Measurements from ENCODE around the gene DHX9.

Gene DHX9

DNA sequence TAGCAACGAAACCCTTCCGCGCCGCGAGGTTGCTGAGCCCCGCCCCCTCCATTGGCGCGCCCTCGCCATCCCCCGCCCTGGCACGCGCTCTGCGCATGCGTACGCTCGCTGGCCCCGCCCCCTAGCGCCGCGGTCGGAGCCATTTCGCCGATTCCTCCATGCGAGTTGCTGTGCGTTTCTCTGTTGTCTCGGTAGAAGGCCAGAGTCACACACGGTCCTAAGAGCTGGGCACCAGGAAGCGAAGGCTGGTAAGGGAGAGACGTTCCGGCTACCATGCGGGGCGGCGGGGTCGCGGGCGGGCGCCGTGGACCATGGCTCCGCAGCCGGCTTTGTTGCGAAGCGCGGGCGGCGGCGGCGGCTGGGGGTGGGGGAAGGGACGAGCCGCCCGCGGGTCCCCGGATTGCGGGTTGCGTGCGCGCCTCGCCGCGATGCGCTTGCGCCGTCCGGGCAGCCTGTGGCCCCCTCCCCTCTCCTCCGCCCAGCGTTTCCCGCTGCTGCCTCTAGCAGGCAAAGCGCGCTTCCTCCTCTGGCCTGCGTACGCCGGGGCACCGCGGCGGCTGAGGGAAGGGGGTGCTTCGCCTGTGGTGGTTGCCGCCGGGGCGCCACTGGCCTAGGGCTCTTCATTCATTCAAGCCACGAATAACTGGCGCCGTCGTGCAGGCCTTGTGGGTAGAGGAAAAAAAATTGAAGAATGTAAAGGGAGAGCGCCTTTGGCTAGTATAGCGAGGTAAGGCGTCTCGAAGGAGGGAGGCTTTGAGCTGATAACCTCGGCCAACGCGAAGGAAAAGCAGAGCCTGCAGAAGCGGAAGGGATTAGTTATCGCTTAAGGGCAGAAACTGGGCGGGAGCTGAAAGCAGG is at the start of gene DHX9:
Gene DHX9, plus strand, starts transcription at position 139 of the 858 bp plus-strand sequence. CDS start 3,220 bp downstream, outside the sequence.
- DNase-seq: peak; percentile 96

DNA sequence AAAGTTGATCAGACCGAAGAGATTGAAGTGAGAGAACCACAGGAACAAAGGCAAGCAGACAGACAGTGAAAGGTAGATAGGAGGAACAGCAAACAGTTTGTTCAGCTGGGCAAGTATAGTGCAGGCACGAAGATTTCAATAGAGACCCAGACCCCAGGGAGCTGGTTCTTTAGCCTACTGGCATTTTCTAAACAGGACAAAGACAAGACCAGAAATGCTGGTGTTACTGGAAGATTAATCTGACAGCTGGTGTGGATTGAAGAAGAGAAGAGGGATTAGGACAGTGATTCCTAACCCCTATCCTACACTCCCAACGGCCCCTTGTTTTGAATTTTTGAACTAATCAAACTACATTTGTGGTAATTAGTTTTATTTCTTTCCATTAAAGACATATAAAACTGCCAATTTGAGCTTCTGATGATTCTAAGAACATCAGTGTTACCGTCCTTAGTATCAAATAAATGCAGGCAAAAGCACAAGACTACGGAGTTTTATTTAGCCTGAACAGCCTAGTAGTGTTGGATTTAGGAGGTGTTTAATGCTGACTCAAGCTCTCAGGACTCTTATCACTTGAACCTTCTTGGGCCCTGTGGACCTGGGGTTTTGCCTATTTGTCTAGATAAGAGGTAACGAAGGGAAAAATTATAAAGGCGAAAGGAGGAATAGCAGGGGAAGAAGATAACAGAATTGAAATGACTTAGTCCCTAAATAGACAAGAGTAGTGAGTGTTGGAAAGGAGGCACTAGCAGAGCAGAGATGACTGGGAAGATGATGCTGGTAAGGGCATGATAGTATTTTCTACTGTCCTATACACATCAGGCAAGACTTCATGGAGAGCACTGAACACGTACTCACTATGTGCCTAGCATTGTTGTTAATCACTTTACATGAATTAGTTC is 47.6 kb upstream of the DHX9 start:
- DNase-seq: no peak

DNA sequence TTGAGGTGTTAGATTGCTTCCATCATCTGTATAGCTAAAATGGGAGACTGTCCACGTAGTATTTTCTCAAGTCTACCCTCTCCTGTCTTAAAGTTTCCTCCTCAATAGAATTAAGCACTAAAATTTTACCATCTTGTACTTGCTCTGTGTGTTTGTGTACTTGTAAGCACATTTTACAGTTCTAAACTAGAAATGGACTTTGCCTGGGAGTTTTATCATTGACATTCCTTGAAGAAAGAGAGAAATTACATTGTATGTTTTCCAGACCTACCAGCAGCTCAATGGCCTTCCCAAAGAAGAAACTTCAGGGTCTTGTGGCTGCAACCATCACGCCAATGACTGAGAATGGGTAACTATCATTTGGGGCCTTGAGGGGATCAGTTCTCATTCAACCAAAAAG is 45.1 kb upstream of the DHX9 start:
- no peak for DNase-seq

DNA sequence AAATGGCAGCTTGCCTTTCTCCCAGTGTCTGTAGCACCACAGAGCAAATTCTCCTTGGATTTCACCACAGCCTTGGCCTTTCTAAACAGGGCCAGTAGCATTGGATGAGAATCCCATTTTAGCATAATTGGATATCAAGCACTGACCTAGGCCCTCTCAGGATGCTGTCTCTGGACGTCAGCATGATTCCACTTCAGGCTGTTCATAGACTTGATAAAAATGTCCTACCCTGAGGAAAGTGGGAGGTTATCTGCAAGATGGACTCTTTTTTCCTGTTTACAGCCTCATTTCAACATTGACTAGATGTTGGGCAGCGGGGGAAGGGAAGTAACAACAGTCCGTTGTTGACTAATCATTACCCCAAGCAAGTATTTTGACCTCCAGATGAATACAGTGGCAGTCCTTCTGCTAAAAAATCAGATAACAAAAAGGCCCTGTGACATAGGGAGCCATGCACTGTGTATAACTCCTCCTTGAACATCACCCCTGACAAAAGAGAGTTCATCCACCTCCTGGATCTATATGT is 44.4 kb upstream of the DHX9 start:
- DNase-seq: no peak

DNA sequence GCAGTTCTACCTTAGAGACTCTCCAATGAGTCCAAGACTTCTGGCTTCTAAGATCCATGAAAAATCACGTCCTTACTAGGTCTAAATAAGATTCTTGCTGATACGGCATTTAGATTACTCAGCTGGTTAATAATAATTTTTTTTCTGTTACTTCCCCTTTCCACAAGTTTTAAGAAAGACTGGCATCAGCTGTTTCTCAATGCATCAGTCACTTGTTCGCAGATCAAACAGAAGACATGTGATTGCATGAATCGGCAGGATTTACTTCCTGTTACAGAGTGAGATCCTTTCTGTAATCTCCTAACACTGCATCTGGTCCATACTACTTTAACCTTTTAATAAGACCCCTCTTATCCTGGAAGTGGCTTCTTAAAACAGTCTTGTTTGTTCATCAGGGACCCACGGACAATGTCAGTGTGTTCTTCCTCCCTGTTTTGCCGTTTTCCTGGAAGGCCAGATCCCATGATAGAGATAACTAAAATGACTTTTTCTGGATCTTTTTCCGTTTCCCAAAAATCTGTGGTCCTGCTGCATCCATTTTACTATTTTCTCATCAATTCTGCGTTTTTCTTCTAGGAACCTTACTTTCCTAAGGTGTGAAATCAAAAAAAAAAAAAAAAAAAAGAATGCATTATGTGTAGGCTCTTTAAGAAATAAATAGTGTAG is 43.5 kb upstream of the DHX9 start:
- DNase-seq: peak; percentile 23

DNA sequence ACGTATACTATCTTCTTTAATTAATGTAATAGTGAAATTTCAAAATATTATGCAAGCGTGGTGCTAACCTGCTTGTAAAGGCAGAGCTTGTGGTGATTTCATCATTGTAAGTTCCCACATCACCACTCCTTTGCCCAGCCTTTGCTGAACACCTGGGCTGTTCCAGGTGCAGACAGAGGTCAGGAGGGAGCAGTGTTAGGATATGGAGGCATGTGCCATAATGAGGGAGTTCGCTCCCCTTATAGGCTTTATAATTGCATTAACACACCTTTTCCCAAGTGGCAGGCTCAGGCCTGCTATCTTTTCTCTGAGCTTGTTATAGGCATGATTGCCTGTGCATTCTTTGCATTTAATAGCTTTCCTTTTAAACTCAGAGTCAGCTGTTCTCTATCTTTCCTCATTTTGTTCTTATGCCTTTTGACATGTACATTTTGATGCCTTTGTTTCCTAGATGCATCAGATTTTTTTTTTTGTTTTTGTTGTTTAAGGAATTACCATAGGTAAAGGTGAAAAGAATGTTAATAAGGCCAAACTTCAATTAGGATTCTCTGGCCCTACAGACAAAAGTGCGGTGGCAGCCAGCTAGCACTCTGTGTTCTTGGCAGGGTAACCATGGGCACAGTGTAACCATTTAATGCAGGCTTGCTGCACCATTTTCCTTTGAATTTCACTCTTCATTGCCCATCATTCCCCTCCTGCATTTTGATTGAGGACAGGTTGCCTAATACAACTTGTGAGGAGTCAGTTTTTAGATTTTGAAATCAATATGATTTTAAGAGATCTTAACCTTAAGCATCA is 36.9 kb upstream of the DHX9 start:
- no peak for DNase-seq

DNA sequence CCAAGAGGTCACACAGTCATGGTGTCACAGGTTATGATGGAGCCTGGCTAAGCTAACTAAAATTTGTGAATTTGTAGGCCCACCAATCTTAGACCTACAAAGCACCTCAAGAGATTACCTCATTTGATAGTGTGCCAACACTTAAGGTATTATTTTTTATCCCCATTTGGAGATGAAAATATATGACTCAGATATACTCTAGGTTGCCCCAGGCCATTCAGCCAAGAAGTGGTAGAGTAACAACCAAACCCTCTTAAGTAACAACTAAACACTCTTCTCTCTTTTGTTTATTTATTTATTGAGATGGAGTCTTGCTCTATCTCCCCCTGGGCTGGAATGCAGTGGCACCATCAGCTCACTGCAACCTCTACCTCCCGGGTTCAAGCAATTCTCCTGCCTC is 35.3 kb upstream of the DHX9 start:
- no peak for DNase-seq

DNA sequence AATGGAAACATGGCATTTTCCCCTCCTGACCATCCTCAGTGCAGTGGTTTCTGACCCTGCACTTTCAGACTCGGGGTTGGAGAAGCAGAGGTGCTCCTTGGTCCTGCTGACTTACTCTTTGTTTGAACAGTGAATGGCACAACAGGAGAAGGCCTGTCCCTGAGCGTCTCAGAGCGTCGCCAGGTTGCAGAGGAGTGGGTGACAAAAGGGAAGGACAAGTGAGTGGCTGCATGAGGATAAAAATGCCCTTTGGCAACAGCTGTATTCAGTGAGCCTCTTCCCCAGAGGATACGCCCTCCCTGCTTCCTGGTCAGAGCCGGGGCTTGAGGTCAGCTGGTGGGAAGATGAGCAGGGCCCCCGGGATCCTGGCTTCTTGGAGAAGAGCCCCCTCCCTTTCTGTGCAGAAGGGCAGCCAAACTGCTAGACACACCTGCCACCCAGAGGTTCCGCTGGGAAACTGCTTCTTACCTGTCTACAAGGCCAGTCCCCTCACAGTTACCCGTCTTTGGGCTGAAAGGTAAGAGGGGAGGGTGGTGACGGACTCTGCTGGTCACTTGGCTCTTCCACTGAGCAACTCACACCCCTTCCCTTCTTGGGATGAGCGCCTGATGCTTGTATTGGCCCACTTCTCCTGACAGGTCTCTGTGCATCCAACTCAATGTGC is 33.0 kb upstream of the DHX9 start:
- no peak for DNase-seq

DNA sequence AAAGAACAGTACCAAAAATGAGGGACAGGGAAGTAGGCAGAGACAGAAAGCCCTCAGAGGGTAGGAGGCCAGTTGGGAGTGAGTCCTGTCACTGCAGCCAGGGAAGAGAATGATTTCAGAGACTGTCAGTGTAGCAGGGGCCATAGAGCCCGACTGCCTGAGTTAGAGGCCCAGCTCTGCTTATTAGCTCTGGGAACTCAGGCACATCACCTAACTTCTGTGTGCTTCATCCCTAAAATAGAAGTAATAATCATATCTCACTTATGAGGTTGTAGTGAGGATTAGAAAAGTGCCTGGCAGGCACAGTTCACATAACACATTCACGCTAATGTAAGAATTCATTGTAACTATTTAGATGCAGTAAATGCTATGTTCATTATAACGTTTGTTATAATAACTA is 31.2 kb upstream of the DHX9 start:
- DNase-seq: no peak

DNA sequence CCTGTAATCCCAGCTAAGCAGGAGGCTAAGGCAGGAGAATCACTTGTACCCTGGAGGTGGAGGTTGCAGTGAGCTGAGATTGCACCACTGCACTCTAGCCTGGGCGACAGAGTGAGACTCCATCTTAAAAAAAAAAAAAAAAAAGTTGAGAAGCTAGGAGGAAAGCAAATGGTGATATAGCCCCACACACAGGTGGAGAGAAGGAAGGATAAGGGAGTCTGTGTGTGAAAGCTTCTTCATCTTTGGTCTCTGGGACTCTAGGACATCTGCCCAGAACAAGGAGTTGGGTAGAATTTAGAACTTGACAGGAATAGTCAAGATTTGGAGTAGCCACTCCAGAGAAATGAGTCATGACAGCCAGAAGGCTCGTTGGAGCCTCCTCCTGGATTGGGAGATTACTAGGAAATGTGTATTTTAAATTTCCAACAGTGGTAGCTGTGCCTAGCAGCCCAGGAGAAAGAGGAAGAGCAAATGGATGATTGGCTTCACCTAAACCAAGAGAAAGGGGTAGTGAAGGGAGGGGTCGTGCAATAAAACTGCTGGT is 29.7 kb upstream of the DHX9 start:
- DNase-seq: no peak

DNA sequence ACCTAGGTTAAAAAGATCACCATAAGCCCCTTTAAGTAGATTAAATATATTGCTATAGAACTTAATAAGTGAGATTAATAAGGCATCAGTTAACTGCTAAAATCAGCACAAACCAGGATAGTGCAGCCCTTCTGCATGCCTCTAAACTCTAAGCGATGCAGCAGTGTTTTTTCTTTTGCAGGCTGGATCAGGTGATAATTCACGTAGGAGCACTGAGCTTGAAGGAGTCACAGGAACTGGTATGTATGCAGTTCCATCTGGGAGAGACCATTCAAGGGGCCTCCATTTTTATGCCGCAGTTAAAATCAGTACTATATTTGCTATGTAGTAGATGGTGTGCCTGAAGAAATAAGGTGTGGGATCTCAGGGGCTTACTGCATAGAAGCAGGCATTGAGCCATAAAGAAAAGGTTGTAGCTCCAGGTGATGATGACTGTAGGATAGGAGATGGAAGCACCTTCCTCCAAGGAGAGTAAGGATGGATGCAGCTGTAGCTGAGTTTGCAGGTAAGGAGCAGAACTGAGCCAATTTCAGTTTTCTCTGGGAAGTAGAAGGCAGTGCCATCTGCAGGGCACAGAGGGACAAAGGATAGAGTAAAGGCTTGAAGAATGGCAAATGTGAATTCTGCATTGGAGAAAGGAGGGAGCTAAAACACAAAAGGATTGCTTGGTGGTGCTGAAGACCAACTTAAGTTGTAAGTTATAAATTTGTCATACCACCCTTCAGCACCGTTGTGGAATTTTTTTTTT is 27.0 kb upstream of the DHX9 start:
- DNase-seq: no peak

DNA sequence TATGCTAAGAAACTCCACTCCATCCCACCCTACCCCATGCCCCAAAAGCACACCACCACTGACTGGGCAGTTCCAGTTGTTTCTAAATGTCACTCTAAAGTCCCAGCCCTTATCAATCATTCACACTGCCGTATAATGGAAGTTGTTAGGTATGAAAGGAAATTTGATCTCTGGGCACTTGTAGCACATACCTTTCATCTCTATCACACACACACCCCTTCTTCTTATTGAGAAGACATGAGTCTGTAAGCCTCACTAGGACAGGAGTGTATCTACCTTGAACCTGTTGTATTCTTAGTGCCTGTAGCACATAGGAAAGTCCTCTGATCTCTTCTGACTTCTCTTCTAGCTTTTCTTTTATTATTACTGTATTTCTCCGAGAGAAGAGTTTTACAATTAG is 22.3 kb upstream of the DHX9 start:
- DNase-seq: no peak

DNA sequence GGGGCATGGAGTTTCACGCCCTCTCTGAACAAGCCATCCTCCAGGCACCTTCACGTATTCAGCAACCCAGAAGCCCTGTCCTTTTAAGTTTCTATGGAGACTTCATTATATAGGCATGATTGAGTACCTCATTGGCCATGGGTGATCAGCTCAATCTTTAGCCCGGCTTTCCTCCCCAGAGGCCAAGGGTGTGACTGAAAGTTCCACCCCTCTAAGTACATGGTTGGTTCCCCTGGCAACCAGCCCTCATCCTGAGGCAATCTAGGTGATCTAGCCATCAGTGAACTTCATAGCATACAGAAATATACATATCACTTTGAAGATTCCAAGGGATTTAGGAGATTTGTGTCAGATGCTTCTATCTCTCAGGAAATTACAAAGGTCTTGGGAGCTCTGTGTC is 21.3 kb upstream of the DHX9 start:
- DNase-seq: no peak

DNA sequence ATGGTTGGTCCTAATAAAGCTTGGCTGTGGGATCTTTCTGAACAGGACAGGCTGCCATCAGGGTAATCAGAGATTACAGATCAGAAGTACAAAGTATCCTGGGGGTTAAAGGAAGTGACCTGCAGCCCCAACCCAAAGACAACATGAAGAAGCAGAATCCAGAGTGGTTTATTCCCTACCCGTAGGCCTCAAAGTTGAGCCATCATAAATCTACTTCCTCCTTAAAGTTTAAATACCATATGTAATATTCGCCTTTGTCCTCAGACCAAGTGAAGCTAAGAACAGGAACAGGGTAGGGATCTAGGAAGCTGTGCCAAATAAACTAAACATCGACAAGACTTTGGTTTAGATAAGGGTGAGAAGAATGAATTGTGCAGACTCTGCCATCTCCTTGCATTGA is 15.9 kb upstream of the DHX9 start:
- no peak for DNase-seq

DNA sequence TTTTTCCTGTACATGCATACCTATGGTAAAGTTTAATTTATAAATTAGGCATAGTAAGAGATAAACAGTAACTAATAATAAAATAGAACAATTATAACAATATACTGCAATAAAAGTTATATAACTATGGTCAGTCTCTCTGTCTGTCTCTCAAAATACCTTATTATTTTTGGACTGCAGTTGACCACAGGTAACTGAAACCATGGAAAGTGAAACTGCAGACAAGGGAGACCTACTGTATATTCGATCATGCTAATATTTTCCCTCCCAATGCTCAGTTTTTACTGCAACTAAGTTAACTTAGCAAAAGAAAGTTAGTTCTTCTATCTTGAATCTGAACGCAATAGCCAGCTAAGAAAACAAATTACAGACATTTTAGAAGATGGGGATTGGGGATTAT is 12.3 kb upstream of the DHX9 start:
- DNase-seq: no peak

DNA sequence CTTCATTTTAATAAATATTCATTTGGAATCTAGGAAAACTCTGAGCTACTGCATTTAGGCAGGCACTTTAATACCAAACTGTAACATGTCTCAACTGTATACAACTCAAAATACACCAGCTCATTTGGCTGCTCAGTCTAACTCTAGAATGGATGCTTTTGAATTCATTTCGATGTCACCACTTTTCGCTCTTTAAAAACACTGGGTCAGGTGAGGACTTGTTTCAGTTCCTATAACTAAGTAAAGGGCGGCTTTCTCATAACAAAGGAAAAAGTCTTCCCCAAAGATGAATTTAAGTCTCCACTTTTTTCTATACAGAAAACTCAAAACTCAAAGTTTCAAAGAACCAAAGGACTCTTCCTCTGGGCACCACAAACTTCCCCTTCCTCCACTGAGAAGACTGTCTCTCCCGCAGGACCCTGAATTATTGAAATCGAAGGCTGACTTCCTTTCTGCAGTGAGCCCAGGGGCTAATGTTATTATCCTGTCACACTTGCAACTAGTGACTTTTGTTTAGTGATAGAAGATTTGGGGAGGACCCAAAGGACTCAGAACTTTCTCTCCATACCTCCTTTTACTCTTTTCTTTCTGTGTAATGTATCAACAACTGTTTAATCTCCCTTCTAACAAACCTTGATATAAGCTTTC is 9.7 kb upstream of the DHX9 start:
- no peak for DNase-seq

DNA sequence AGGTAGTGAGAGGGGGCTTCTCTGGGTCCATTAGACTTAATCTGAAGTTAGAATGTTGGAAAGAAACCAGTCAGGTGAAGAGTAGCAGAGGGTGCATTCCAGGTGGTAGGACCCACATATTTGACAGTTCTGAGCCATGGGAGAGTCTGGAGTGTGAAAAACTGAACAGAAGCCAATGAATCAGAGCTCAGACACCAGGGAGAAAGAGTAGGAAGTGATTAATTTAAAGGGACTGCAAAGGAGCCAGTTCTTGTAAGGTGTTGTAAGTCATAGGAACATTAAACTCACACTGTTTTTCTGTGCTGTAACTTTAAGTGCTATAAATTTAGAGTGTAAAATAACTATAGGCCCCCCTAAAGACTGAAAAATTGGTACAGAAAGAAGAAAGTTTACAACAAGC is 5.9 kb upstream of the DHX9 start:
- DNase-seq: no peak

DNA sequence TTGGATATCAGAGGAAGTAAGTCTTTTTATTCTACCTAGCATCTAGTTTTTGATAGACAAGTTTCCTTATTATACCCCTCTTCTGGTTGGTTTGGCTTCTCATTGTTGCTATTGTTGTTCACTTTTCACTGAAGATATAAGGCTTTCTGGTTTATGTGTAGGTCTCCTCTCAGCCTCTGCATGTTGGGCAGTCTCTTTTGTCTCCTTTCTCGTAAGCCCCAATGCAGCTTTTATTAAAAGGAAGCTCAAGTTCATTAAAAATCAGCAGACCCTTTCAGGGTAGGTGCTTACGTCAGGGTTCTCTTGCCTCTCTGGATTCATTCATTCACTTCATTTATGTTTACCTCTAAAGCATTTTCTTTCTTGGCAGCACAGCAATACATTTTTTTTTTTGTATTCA is 4.8 kb upstream of the DHX9 start:
- DNase-seq: no peak

DNA sequence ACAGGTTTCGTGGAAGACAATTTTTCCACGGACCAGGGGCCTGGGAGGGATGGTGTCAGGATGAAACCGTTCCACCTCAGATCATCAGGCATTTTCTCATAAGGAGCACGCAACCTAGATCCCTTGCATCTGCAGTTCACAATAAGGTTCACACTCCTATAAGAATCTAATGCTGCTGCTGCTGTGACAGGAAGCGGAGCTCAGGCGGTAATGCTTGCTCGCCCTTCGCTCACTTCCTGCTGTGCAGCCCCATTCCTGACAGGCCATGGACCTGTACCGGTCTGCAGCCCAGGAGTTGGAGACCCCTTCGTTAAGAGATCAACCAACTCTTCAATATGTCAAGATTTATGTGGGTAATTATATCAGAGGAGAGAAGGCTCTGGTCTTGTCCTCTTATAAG is 3.3 kb upstream of the DHX9 start:
- DNase-seq: no peak

DNA sequence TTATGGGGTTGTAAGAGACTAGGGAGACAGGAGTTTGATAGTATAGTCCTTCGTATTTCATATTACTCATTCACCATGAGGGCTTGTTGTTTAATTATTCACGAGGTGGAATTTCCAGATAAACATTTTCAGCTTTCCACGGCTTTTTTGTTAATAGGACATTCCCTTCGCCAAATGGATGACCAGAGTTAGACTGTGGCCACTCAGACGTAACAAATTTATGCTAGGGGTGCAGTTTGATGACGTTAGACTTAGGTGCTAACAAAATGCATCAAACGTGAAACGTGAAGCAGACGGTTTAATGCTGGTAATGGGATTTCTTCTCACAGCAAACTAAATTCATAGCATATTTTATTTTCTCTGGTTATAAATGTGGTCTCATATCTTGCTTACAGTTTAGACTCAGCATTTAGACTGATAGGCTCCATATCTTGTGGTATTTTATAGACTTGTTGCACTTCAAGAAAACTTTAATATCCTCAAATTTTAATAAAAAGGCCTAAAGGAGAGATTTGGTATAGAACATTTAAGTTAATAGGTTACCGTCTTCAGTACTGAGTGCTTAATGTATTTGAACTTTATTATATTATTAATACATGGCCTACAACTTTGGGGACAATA is 2.3 kb downstream of the DHX9 start:
- peak; percentile 17 for DNase-seq

All from CD4-positive, alpha-beta T cell treated with Interleukin-12 subunit alpha and Interleukin-12 subunit beta, for 1 hour (primary cell).